Ramos (cell line): ENCODE results near the gene ENOX1.
"Not testable (repeated sequence)": the region's sequence is repeated elsewhere in the genome, so short reads cannot be mapped to it uniquely, and the experiment has no call there.

Experiments
- in situ Hi-C: fragments of 300-500 bp; cut with MboI; formaldehyde crosslinking; loops from one replicate; pipeline ENCODE4 v1.14.3; 2022; ENCODE audit warnings: low sequenced_read_pairs; ENCODE audit not compliant: unreplicated experiment

The ENOX1 gene

GRCh38 chr13:43464578-43465264 is 322.1 kb downstream of the ENOX1 start:
- in situ Hi-C loops = no loop called here

GRCh38 chr13:43448605-43449336 is 338.0 kb downstream of the ENOX1 start:
- in situ Hi-C loops = no loop called here

GRCh38 chr13:43446126-43446525 is 340.6 kb downstream of the ENOX1 start:
- in situ Hi-C loops = no loop called here

DNA sequence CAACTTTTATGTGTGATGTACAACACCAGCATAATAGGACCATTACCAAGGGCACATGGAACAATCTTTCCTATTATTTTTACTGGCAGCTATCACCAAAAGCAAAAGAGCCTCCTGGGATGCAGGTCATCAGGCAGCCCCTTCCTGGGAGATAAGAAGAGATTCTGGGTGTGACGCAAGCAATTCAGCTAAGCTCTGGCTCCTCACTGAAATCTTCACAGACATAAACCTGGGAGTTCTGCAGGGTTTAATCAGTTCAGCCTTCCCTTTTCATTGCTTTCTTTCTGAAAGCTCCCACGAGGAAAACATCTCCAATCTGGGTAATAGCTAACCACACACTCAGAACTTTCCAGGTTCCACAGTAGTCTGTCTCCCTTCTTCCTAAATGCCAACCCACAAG is 341.1 kb downstream of the ENOX1 start:
- in situ Hi-C loops = no loop called here

- in situ Hi-C loops = no loop called here
Measured at GRCh38 chr13:43444081-43444480, 342.7 kb downstream of the ENOX1 start.

GRCh38 chr13:43441899-43442499 is 344.8 kb downstream of the ENOX1 start:
- in situ Hi-C loops = no loop called here

DNA sequence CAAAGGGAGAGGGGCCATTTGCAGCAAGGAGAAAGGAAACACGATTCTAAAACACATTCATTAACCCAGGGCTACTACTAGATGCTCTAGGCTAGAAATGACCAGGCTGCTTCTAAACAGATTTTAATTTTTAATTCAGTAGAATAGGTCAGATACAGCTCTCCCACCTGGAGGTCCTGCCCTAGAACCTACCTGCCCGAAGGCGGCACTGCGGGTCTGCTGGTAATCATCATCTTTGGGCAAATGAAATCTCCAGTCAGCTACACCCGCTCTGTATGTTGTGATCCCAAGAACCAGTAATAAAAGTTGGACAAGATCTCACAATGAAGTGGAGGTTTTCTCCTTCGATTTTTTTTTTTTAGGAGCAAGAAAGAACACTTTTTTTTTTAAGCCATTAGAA is 345.3 kb downstream of the ENOX1 start:
- in situ Hi-C loops = no loop called here

GRCh38 chr13:43434191-43434590 is 352.6 kb downstream of the ENOX1 start:
- in situ Hi-C loops = no loop called here

GRCh38 chr13:43433691-43434141 is 353.1 kb downstream of the ENOX1 start:
- in situ Hi-C loops = no loop called here

GRCh38 chr13:43432958-43433357 is 353.8 kb downstream of the ENOX1 start:
- in situ Hi-C loops = no loop called here

DNA sequence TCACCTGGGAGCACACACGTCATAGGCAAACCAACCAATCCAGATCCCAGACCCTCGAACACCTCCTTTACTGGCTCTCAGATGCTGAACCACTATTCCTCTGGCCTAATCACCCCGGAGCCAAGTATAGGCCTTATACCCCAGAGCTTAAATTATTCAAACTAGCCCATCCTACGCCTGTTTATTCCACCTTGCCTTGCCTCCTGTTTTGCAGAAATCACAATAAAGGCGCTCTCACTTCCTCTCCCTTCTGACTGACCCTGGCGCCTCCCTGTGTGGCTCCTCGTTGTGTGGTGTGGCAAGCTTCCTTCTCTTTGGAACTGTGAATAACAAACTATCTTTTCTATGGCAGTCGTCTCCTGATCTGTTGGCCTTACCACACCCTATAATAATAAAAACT is 354.9 kb downstream of the ENOX1 start:
- in situ Hi-C loops = no loop called here

GRCh38 chr13:43431290-43431716 is 355.5 kb downstream of the ENOX1 start:
- in situ Hi-C loops = no loop called here

DNA sequence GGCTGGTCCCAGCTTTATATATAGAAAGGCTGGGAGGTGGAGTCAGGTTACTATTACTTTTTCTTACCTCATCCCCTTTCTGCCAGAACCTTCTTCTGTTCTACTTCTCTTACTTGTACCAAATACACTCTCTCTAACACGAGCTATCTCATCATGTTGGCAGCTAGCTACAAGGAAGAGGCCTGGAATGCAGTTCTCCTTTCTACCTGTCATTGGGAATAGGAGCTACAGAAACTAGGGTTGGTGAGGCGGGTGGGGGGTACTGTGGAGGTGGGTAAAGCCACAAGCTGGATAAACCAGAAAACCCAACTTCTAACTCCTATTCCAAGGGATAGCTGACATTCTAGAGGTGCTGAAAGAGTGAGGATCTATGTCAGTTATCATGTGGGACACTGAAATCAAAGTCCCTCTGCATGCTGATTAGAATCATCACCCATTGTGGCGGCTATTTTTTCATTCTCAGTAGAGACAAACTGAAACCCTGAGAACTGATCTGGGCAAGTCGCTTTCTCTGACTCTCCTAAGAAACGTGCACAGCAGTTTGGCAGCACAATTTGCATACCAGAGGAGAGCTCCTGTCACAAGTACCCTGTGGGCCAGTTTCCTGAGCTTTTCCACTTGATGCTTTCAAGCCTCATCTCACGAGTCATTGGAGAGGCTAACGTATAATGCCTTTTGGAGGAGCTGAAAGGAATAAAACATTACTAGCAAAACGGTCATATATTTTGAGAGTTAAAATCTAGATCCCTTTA is 358.1 kb downstream of the ENOX1 start:
- in situ Hi-C loops = no loop called here

- in situ Hi-C loops = no loop called here
Measured at GRCh38 chr13:43426355-43426754, 360.4 kb downstream of the ENOX1 start.

DNA sequence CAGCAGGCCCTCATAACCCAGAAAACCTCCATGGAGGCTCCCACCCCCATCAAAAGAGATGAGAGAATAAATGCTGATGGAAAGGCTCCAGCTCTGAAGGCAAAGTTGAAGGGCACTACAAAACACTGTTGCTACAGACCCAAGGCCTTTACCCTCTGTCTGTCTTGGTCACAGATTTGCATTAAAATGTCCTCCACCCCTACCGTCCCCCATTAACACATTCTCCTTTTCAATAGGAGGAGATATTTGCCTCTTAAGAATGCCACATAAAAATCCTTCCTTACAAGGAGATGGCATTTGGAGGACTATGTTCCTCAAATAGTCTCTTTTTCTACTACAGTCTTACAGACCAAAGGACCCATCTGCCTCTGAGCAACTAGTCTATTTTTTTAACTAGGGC is 361.5 kb downstream of the ENOX1 start:
- in situ Hi-C loops = no loop called here

DNA sequence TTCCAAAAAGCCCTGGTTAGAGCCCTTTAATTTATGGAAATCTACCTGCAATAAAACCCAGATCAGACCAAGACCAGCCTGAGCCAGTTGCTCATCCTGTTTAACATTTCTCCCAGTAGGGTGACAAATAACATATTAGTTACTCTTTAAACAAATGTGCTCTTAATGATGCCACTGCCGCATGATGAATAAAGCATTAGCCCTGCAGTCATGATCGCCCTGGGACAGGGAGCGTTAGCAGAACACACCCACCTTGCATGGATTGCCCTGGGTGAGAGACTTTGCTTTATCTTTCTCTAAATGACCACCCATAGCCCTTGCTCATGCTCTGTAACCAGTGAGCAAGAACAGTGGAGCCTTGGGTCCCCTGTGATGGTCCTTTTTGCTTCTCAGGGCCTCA is 362.4 kb downstream of the ENOX1 start:
- in situ Hi-C loops = no loop called here

DNA sequence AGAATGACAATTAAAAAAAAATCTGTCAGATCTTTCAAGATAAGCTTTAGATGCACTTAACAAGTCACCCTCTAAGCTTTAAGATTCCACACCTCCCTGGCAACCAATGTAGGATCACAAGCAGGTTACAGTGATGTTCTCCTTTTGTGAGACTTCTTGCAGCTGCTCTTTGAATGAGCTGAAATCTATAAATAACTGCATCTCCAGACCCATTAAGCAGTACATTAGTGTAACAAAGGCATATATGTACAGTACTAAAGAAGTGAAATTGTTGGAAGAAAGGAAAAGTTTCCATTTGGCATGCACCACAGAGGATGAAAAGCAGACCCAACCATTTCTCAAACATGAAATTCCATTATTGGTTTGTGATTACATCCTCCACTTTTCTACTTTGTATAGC is 364.7 kb downstream of the ENOX1 start:
- in situ Hi-C loops = no loop called here

DNA sequence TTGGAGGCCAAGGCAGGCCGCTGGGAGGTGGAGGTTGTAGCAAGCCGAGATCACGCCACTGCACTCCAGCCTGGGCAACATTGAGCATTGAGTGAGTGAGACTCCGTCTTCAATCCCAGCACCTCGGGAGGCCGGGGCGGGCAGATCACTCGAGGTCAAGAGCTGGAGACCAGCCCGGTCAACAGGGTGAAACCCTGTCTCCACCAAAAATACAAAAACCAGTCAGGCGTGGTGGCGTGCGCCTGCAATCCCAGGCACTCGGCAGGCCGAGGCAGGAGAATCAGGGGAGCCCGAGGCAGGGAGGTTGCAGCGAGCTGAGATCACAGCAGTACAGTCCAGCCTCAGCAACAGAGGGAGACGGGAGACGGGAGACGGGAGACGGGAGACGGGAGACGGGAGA is 369.9 kb downstream of the ENOX1 start:
- in situ Hi-C loops = not testable (repeated sequence)

DNA sequence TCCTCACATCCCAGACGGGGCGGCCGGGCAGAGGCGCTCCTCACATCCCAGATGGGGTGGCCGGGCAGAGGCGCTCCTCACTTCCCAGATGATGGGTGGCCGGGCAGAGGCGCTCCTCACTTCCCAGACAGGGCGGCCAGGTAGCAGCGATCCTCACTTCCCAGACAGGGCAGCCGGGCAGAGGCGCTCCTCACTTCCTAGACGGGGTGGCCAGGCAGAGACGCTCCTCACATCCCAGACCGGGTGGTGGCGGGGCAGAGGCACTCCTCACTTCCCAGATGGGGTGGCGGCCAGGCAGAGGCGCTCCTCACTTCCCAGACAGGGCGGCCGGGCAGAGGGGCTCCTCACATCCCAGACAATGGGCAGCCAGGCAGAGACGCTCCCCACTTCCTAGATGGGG is 370.4 kb downstream of the ENOX1 start:
- in situ Hi-C loops = not testable (repeated sequence)

- in situ Hi-C loops = not testable (repeated sequence)
Measured at GRCh38 chr13:43415903-43416391, 370.8 kb downstream of the ENOX1 start.

DNA sequence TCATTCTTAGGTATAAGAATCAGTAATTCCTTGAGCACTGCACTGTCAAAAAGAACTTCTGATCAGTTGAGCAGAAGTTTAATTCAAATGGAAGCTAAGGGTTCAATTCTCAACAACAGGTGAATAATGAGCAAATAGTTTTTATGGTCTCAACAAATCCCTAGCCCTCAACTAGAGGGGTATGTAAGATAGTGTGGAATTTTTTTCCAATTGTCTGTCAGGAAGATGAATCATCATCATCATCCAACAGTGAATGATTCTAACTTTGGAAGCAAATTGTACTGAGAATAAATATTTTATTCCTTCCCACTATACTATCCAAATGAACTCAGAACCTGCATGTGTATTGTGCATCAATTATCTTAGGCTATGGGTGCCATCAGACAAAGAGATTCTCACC is 372.7 kb downstream of the ENOX1 start:
- in situ Hi-C loops = no loop called here
